Medulla oblongata (tissue), 1 donor: ENCODE measurements around the gene GIMAP4.
"Not testable (repeated sequence)": the region's sequence is repeated elsewhere in the genome, so short reads cannot be mapped to it uniquely, and the experiment has no call there.

Source experiments
- DNase-seq: peaks from one replicate; pipeline ENCODE4 v3.0.0-alpha.2; 2015; ENCODE audit errors: extremely low spot score

Gene GIMAP4

GRCh38 chr7:150567169-150567568, at the start of gene GIMAP4:
Gene GIMAP4 (plus strand): TSS chr7:150567390. CDS start chr7:150569902, 2,512 bp downstream.
- DNase-seq, result peak; percentile 54

- no peak for DNase-seq
These were observed 47.9 kb upstream of the GIMAP4 start for GRCh38 chr7:150519310-150519709.

GRCh38 chr7:150520145-150520544, 47.0 kb upstream of the GIMAP4 start:
- no peak for DNase-seq

- DNase-seq, result not testable (repeated sequence)
These were observed 44.3 kb upstream of the GIMAP4 start for GRCh38 chr7:150522931-150523330.

GRCh38 chr7:150524018-150524417, 43.2 kb upstream of the GIMAP4 start:
- no peak for DNase-seq

GRCh38 chr7:150531704-150532103, 35.5 kb upstream of the GIMAP4 start:
- DNase-seq, result no peak

- DNase-seq, result no peak
These were observed 28.9 kb upstream of the GIMAP4 start for GRCh38 chr7:150538259-150538658.

GRCh38 chr7:150553163-150553562, 14.0 kb upstream of the GIMAP4 start:
- no peak for DNase-seq

GRCh38 chr7:150556521-150557138, 10.6 kb upstream of the GIMAP4 start:
- no peak for DNase-seq

- no peak for DNase-seq
These were observed 6.7 kb upstream of the GIMAP4 start for GRCh38 chr7:150560486-150560885.

- no peak for DNase-seq
These were observed 4.3 kb upstream of the GIMAP4 start for GRCh38 chr7:150562919-150563318.

GRCh38 chr7:150564006-150564405, 3.2 kb upstream of the GIMAP4 start:
- DNase-seq, result no peak

GRCh38 chr7:150564566-150564965, 2.6 kb upstream of the GIMAP4 start:
- DNase-seq, result no peak

- no peak for DNase-seq
These were observed 2.0 kb upstream of the GIMAP4 start for GRCh38 chr7:150565239-150565638.

- DNase-seq, result no peak
These were observed 1.1 kb upstream of the GIMAP4 start for GRCh38 chr7:150566123-150566522.

GRCh38 chr7:150566572-150566971, 618 bp upstream of the GIMAP4 start:
- no peak for DNase-seq

- no peak for DNase-seq
These were observed 696 bp downstream of the GIMAP4 start for GRCh38 chr7:150567871-150568301.

- DNase-seq, result no peak
These were observed 1.5 kb downstream of the GIMAP4 start for GRCh38 chr7:150568714-150569113.

GRCh38 chr7:150569245-150569955, 2.2 kb downstream of the GIMAP4 start:
- DNase-seq, result peak; percentile 30

- DNase-seq, result no peak
These were observed 3.6 kb downstream of the GIMAP4 start for GRCh38 chr7:150570556-150571465.

GRCh38 chr7:150572496-150572895, 5.3 kb downstream of the GIMAP4 start:
- DNase-seq, result no peak

GRCh38 chr7:150579979-150580637, 12.9 kb downstream of the GIMAP4 start:
- not testable (repeated sequence) for DNase-seq
